HepG2 (cell line): ENCODE data around the gene WNT10A. TPM values are rescaled to one million over a fixed set of nuclear protein-coding genes. Genes with fewer than 3 reads are reported as not detected.

Experiments
- AHR ChIP-seq: IDR thresholded peaks from 2 replicates; pipeline ENCODE4 v1.6.1; 2018; ENCODE audit warnings: missing genetic modification reagents, missing compliant biosample characterization
- HOXA7 ChIP-seq: sonication (generic); formaldehyde crosslinking; IDR thresholded peaks from 2 replicates; pipeline ENCODE4 v1.8.1; 2022; ENCODE audit warnings: mild to moderate bottlenecking, missing genetic modification reagents, moderate library complexity
- KLF16 ChIP-seq, 2 experiments: sonication (generic) in 1 of 2; formaldehyde crosslinking in 1 of 2; IDR thresholded peaks; 2 replicates each; pipeline versions ENCODE4 v1.6.1 to v1.8.0; 2016 to 2023; ENCODE audit warnings: missing genetic modification reagents in 2 of 2, missing compliant biosample characterization in 1 of 2
- MEF2D ChIP-seq: sonication (generic); formaldehyde crosslinking; IDR thresholded peaks from 2 replicates; pipeline ENCODE4 v1.5.1; 2020; ENCODE audit warnings: mild to moderate bottlenecking, missing genetic modification reagents
- MTF1 ChIP-seq: sonication (generic); formaldehyde crosslinking; IDR thresholded peaks from 2 replicates; pipeline ENCODE4 v1.5.0; 2020; ENCODE audit warnings: missing genetic modification reagents
- NFATC3 ChIP-seq: sonication (generic); formaldehyde crosslinking; IDR thresholded peaks from 2 replicates; pipeline ENCODE4 v1.5.1; 2020; ENCODE audit warnings: mild to moderate bottlenecking, missing genetic modification reagents
- SAFB2 ChIP-seq: sonication (generic); formaldehyde crosslinking; IDR thresholded peaks from 2 replicates; pipeline ENCODE4 v1.5.1; 2020; ENCODE audit warnings: missing genetic modification reagents, low read depth, mild to moderate bottlenecking, borderline replicate concordance
- SOX13 ChIP-seq, 3 experiments: fragments of 450-650 bp in 1 of 3; sonication (generic) in 1 of 3; formaldehyde crosslinking in 1 of 3; IDR thresholded peaks in 2 of 3; conservative IDR thresholded peaks in 1 of 3; 2 replicates each; pipeline versions ENCODE4 v1.5.0 to v1.6.1; 2016 to 2020; ENCODE audit warnings: antibody characterized with exemption in 1 of 3, mild to moderate bottlenecking in 1 of 3, missing compliant biosample characterization in 1 of 3, missing genetic modification reagents in 1 of 3, moderate library complexity in 1 of 3
- TP53 ChIP-seq: sonication (generic); formaldehyde crosslinking; conservative IDR thresholded peaks from 2 replicates; pipeline ENCODE4 v1.4.0; 2020; ENCODE audit warnings: missing genetic modification reagents
- ZFP36L2 ChIP-seq: sonication (generic); formaldehyde crosslinking; IDR thresholded peaks from 2 replicates; pipeline ENCODE4 v1.4.0; 2020; ENCODE audit warnings: missing genetic modification reagents
- ZNF768 ChIP-seq: sonication (generic); formaldehyde crosslinking; IDR thresholded peaks from 2 replicates; pipeline ENCODE4 v1.4.0; 2020; ENCODE audit warnings: missing genetic modification reagents
- ZNF772 ChIP-seq: sonication (generic); formaldehyde crosslinking; IDR thresholded peaks from 2 replicates; pipeline ENCODE4 v1.5.0; 2020; ENCODE audit warnings: mild to moderate bottlenecking, missing genetic modification reagents
- ZNF776 ChIP-seq: sonication (generic); formaldehyde crosslinking; IDR thresholded peaks from 2 replicates; pipeline ENCODE4 v1.4.0; 2020; ENCODE audit warnings: mild to moderate bottlenecking, missing genetic modification reagents
- ZNF878 ChIP-seq: sonication (generic); formaldehyde crosslinking; IDR thresholded peaks from 2 replicates; pipeline ENCODE4 v1.8.1; 2023; ENCODE audit warnings: mild to moderate bottlenecking, missing genetic modification reagents, moderate library complexity
- ZSCAN25 ChIP-seq: sonication (generic); formaldehyde crosslinking; IDR thresholded peaks from 2 replicates; pipeline ENCODE4 v1.8.0; 2022; ENCODE audit warnings: mild to moderate bottlenecking, missing genetic modification reagents
- polyA plus RNA-seq, 8 experiments: library from polyadenylated mRNA; depleted of rRNA in 3 of 8; stranded (reverse) in 7 of 8; unstranded in 1 of 8; fragments of >200 nt; fragmentation: Illumina TruSeq in 4 of 8; extraction: Trizol in 4 of 8; gene quantifications; 2 replicates each; pipeline versions ENCODE4 v1.2.1 to v1.2.3, GENCODE V29; 2011 to 2016; ENCODE audit warnings: low read depth in 4 of 8, missing spikeins in 1 of 8, mixed read lengths in 1 of 8; ENCODE audit not compliant: insufficient read depth in 1 of 8
- total RNA-seq, 5 experiments: library from RNA; depleted of rRNA; stranded (reverse); fragments of >200 nt; fragmentation: Illumina TruSeq; extraction: Trizol; gene quantifications; 2 replicates each; pipeline ENCODE4 v1.2.3, GENCODE V29; 2016; ENCODE audit warnings: low read depth in 1 of 5
- TF ChIP-seq, protein P1 (sequence below): sonication (generic); formaldehyde crosslinking; conservative IDR thresholded peaks from 2 replicates; pipeline ENCODE4 v1.5.0; 2020; ENCODE audit warnings: missing genetic modification reagents
- TF ChIP-seq, protein P2 (sequence below): fragments of 450-650 bp; IDR thresholded peaks from 2 replicates; pipeline ENCODE4 v1.6.1; 2016
- TF ChIP-seq, protein P3 (sequence below): sonication (generic); formaldehyde crosslinking; IDR thresholded peaks from 2 replicates; pipeline ENCODE4 v1.5.0; 2020; ENCODE audit warnings: missing genetic modification reagents
- TF ChIP-seq, protein P4 (sequence below): sonication (generic); formaldehyde crosslinking; conservative IDR thresholded peaks from 2 replicates; pipeline ENCODE4 v1.4.0; 2020; ENCODE audit warnings: missing genetic modification reagents
- TF ChIP-seq, protein P5 (sequence below): IDR thresholded peaks from 2 replicates; pipeline ENCODE4 v1.6.1; 2016; ENCODE audit warnings: mild to moderate bottlenecking, missing biosample characterization, missing genetic modification reagents

The WNT10A gene
- total and polyA plus RNA-seq, 2 of the 13 experiments (the other 11 are each of a cell fraction or from before 2014, with no cell fraction given) = 0.03 TPM; not detected in 1

DNA sequence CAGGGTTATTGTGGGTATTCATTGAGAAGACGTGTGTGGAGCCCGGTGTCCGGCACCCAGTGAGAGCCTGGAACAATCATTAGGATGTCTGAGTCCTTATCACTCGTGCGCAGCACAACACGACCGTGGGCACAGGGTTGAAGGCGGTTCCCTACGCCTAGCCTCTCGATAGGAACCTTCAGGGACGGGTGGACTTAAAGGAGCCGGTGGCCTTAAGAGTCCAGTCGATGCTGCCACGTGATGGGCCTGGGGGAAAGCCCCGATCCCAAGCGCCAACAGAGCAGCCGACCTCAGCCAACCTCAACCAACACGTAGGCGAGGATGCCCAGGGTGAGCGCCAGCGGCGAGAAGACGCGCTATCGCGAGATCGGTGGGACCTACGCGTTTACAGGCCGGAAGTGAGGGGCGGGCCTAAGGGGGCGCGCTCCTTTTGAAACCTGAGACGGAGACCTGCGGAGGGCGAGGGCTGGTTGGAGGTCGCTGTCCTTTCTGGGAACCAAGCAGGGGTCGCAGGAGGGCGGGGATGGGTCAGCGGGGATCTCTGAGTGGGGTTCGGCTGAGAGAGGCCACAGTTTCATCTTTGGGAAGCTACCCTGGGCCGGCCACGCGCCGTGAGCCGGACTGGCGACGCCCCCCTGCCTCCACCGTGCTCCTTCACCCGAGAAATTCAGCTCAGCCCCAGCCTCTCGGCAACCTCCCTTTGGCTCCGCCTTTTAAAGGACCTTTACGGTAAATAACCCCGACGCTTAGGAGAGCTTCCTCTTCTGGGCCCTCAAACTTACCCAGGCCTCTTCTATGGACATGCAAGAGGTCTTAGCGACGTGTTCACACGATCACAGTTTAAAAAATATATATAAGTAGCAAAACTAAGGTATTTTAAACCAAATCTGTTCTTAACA, 28.3 kb downstream of the WNT10A start (continued):
- TF ChIP-seq AHR (peak; percentile 68), ZNF878 (peak; percentile 83; the same call in 1 of the 2 replicates), NFATC3 (CRISPR knock-in tag) (0 out of 2 replicates have a peak, but pooled peaks have one; percentile 29), KLF16 (CRISPR knock-in tag; IDR thresholded peaks at IDR 0.05) (peak in 1 of 2 experiments; percentile 98; a peak in 2 of 4 replicates), MEF2D (CRISPR knock-in tag) (peak; percentile 94), ZNF776 (CRISPR knock-in tag) (peak; percentile 97), SAFB2 (CRISPR knock-in tag) (peak; percentile 98), ZFP36L2 (CRISPR knock-in tag) (no peak), SOX13 (IDR thresholded peaks at IDR 0.05) (peak; percentile 25; the same call in 1 of the 2 replicates), SOX13 (CRISPR knock-in tag; conservative IDR thresholded peaks at IDR 0.05 in 1 of 2, IDR thresholded peaks at IDR 0.05 in 1 of 2) (peak in 1 of 2 experiments; percentile 40; a peak in 2 of 4 replicates), ZSCAN25 (CRISPR knock-in tag) (peak; percentile 55; the same call in 1 of the 2 replicates), HOXA7 (CRISPR knock-in tag) (no peak), TP53 (peak; percentile 57), MTF1 (CRISPR knock-in tag) (no peak), ZNF772 (CRISPR knock-in tag) (peak; percentile 94), ZNF768 (peak; percentile 59; the same call in 1 of the 2 replicates)
- TF ChIP-seq, protein P1, sequence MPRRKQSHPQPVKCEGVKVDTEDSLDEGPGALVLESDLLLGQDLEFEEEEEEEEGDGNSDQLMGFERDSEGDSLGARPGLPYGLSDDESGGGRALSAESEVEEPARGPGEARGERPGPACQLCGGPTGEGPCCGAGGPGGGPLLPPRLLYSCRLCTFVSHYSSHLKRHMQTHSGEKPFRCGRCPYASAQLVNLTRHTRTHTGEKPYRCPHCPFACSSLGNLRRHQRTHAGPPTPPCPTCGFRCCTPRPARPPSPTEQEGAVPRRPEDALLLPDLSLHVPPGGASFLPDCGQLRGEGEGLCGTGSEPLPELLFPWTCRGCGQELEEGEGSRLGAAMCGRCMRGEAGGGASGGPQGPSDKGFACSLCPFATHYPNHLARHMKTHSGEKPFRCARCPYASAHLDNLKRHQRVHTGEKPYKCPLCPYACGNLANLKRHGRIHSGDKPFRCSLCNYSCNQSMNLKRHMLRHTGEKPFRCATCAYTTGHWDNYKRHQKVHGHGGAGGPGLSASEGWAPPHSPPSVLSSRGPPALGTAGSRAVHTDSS (CRISPR knock-in tag) = no peak
- TF ChIP-seq, protein P2, sequence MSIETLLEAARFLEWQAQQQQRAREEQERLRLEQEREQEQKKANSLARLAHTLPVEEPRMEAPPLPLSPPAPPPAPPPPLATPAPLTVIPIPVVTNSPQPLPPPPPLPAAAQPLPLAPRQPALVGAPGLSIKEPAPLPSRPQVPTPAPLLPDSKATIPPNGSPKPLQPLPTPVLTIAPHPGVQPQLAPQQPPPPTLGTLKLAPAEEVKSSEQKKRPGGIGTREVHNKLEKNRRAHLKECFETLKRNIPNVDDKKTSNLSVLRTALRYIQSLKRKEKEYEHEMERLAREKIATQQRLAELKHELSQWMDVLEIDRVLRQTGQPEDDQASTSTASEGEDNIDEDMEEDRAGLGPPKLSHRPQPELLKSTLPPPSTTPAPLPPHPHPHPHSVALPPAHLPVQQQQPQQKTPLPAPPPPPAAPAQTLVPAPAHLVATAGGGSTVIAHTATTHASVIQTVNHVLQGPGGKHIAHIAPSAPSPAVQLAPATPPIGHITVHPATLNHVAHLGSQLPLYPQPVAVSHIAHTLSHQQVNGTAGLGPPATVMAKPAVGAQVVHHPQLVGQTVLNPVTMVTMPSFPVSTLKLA = peak; percentile 41
- TF ChIP-seq, protein P3, sequence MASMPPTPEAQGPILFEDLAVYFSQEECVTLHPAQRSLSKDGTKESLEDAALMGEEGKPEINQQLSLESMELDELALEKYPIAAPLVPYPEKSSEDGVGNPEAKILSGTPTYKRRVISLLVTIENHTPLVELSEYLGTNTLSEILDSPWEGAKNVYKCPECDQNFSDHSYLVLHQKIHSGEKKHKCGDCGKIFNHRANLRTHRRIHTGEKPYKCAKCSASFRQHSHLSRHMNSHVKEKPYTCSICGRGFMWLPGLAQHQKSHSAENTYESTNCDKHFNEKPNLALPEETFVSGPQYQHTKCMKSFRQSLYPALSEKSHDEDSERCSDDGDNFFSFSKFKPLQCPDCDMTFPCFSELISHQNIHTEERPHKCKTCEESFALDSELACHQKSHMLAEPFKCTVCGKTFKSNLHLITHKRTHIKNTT = no peak
- TF ChIP-seq, protein P4, sequence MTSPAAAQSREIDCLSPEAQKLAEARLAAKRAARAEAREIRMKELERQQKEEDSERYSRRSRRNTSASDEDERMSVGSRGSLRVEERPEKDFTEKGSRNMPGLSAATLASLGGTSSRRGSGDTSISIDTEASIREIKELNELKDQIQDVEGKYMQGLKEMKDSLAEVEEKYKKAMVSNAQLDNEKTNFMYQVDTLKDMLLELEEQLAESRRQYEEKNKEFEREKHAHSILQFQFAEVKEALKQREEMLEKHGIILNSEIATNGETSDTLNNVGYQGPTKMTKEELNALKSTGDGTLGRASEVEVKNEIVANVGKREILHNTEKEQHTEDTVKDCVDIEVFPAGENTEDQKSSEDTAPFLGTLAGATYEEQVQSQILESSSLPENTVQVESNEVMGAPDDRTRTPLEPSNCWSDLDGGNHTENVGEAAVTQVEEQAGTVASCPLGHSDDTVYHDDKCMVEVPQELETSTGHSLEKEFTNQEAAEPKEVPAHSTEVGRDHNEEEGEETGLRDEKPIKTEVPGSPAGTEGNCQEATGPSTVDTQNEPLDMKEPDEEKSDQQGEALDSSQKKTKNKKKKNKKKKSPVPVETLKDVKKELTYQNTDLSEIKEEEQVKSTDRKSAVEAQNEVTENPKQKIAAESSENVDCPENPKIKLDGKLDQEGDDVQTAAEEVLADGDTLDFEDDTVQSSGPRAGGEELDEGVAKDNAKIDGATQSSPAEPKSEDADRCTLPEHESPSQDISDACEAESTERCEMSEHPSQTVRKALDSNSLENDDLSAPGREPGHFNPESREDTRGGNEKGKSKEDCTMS (CRISPR knock-in tag) = no peak
- TF ChIP-seq, protein P5, sequence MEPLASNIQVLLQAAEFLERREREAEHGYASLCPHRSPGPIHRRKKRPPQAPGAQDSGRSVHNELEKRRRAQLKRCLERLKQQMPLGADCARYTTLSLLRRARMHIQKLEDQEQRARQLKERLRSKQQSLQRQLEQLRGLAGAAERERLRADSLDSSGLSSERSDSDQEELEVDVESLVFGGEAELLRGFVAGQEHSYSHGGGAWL (CRISPR knock-in tag) = peak; percentile 81; the same call in 1 of the 2 replicates
